Ovary (tissue), 3 donors: ENCODE data around the gene MSH4.

Source experiments
- CTCF ChIP-seq, 3 donors: fragments of 450-650 bp in 2 of 3; fragments of 200-600 bp in 1 of 3; IDR thresholded peaks; one replicate each; pipeline versions ENCODE4 v1.5.1 to v1.8.0; 2016 to 2022; ENCODE audit warnings: antibody characterized with exemption in 3 of 3, mild to moderate bottlenecking in 1 of 3
- POLR2A ChIP-seq: fragments of 450-650 bp; IDR thresholded peaks from one replicate; pipeline ENCODE4 v1.6.1; 2017; ENCODE audit warnings: antibody characterized with exemption, mild to moderate bottlenecking, moderate library complexity
- donor health status: DM: no; HTN: no; CAD: no.

GRCh38 chr1:75870951-75871350 is 74.3 kb downstream of the MSH4 start:
- TF ChIP-seq CTCF (IDR thresholded peaks at IDR 0.05) (no peak), POLR2A (no peak)
